Measurements from ENCODE around the gene IFI6. TPM values are rescaled to one million over a fixed set of nuclear protein-coding genes. Genes with fewer than 3 reads are reported as not detected.

IFI6 gene
- total and polyA plus RNA-seq, 2 of the 8 experiments (the other 6 are each of a cell fraction or from before 2014, with no cell fraction given) = 6.1 to 13.2 TPM

- peak in 1 of 2 experiments; percentile 67 for DNase-seq (ENCODE audit: low read depth in 1 of 2, low spot score in 2 of 2)
- Histone ChIP-seq H2BK20ac (ENCODE audit: low read length) (no peak overlapping the region), H3K14ac (ENCODE audit: insufficient read length) (no peak overlapping the region), H4K20me1 (replicated peaks in 1 of 2; ENCODE audit: control insufficient read depth in 1 of 2, insufficient read depth in 2 of 2, low read length in 2 of 2) (no peaks in the 10 kb centered on the region), H3K18ac (ENCODE audit: extremely low read depth, low read length) (peak overlapping the region; percentile 24; the same call in 1 of the 2 replicates), H2AFZ (ENCODE audit: low read length) (peak overlapping the region; percentile 70), H3K79me2 (ENCODE audit: control insufficient read depth in 1 of 2, insufficient read depth in 2 of 2, low read length in 2 of 2) (no peaks in the 10 kb centered on the region), H3K36me3 (ENCODE audit: control insufficient read depth in 2 of 4, insufficient read depth in 4 of 4, low read length in 3 of 4) (no peaks in the 10 kb centered on the region), H3K9ac (replicated peaks in 1 of 4; ENCODE audit: extremely low read depth in 1 of 4, low read depth in 3 of 4, low read length in 3 of 4) (peak overlapping the region in 1 of 4 experiments; percentile 57; a peak in 1 of 7 replicates), H3K27ac (ENCODE audit: low read depth, low read length) (no peak overlapping the region), H4K8ac (ENCODE audit: extremely low read depth, insufficient read depth, low read length) (0 out of 2 replicates have a peak overlapping the region, but pooled peaks have one; percentile 6), H2BK5ac (ENCODE audit: low read depth, low read length) (no peak overlapping the region), H3K4me3 (ENCODE audit: extremely low read depth in 1 of 4, insufficient read depth in 2 of 4, low read depth in 3 of 4, low read length in 4 of 4) (peak overlapping the region; percentile 31 to 62 (median 52)), H2BK12ac (ENCODE audit: low read depth, low read length) (no peak overlapping the region), H3K27me3 (replicated peaks in 1 of 4; ENCODE audit: control insufficient read depth in 3 of 4, extremely low read depth in 1 of 4, insufficient read depth in 3 of 4, low read length in 3 of 4) (peaks cover 19 to 36% (median 31%) of the 10 kb centered on the region in 4 experiments), H4K91ac (replicated peaks; ENCODE audit: insufficient read length, low read length) (no peak overlapping the region), H3K56ac (replicated peaks; ENCODE audit: insufficient read length, low read depth, low read length) (no peak overlapping the region), H3K79me1 (ENCODE audit: low read depth, low read length) (no peaks in the 10 kb centered on the region), H3K23me2 (ENCODE audit: low read depth, low read length) (peaks cover 6% of the 10 kb centered on the region; the same call in 1 of the 2 replicates), H3K4me2 (ENCODE audit: insufficient read depth in 1 of 2, low read depth in 2 of 2, low read length in 2 of 2) (peak overlapping the region; percentile 57 to 69), H2BK15ac (ENCODE audit: low read length) (no peak overlapping the region), H3K9me3 (ENCODE audit: insufficient read depth in 2 of 2, low read depth in 1 of 2, low read length in 1 of 2) (no peaks in the 10 kb centered on the region), H2BK120ac (replicated peaks; ENCODE audit: low read depth, low read length) (no peak overlapping the region), H3K4me1 (replicated peaks in 1 of 4; ENCODE audit: control insufficient read depth in 3 of 4, insufficient read depth in 4 of 4, low read length in 3 of 4) (peaks cover 0 to 5% (median 2%) of the 10 kb centered on the region in 4 experiments; a peak in 5 of 7 replicates), H3K23ac (ENCODE audit: insufficient read length) (no peak overlapping the region), H2AK5ac (ENCODE audit: low read depth, low read length) (no peak overlapping the region), H3K4ac (replicated peaks; ENCODE audit: insufficient read length, low read depth, low read length) (no peak overlapping the region), H4K5ac (ENCODE audit: insufficient read length, low read depth, low read length) (no peak overlapping the region)
- FAIRE-seq = no peak
- WGBS, 2 experiments (ENCODE audit: extremely low coverage in 1 of 2, insufficient coverage in 1 of 2, insufficient read length in 1 of 2, insufficient replicate concordance in 2 of 2, low coverage in 1 of 2, low lambda C conversion rate in 2 of 2, missing lambda C conversion rate in 1 of 2) = 11% methylated on average over 20 of the region's 63 CpGs; no CpG with 5 or more reads in 1 of the 2 experiments
- POLR2A ChIA-PET (ENCODE audit: partially characterized antibody) = interaction anchor here (1.0 kb wide), 1 partner anchor 13 kb away, joined by 3 read pairs; no protein-coding TSS in a partner anchor
- CTCF ChIA-PET (ENCODE audit: partially characterized antibody) = interaction anchor here (0.6 to 3.0 kb wide), 3 partner anchors 9 to 28 kb away, joined by 4 to 10 read pairs (median 5); no protein-coding TSS in a partner anchor
- TF ChIP-seq NRF1 (IDR thresholded peaks at IDR 0.05; ENCODE audit: low read depth, low read length) (no peak), BRCA1 (IDR thresholded peaks at IDR 0.05; ENCODE audit: low read depth, low read length) (no peak), POU5F1 (IDR thresholded peaks at IDR 0.05; ENCODE audit: low read depth, low read length) (no peak), SP4 (IDR thresholded peaks at IDR 0.05; ENCODE audit: low read length) (no peak), GABPA (IDR thresholded peaks at IDR 0.05; ENCODE audit: borderline replicate concordance, insufficient read depth, low read length) (peak; percentile 16; the same call in 1 of the 2 replicates), ZNF274 (IDR thresholded peaks at IDR 0.05; ENCODE audit: borderline replicate concordance, extremely low read depth, low read length) (no peak), E2F6 (IDR thresholded peaks at IDR 0.05) (no peak; the same call in 1 of the 2 replicates), SUZ12 (IDR thresholded peaks at IDR 0.05; ENCODE audit: low read length) (peak; percentile 93), TAF7 (optimal IDR thresholded peaks at IDR 0.05; ENCODE audit: borderline replicate concordance, low read depth, low read length) (no peak), KDM4A (IDR thresholded peaks at IDR 0.05; ENCODE audit: low read depth, low read length, severe bottlenecking) (peak; percentile 69), ASH2L (IDR thresholded peaks at IDR 0.05; ENCODE audit: low read length) (peak; percentile 16)
These were observed 37.6 kb downstream of the IFI6 start for GRCh38 chr1:27634177-27634984.

Measured in H1 (cell line).